A549 (cell line): Measurements from ENCODE around the gene B3GNT2. TPM values are rescaled to one million over a fixed set of nuclear protein-coding genes. Genes with fewer than 3 reads are reported as not detected.

ENCODE experiments used
- ATAC-seq, 2 experiments: fragments of 200-7000 bp in 1 of 2; fragments of >200 bp in 1 of 2; cut with Nextera tagmentation in 1 of 2; cut with Tn5 transposase in 1 of 2; 3 replicates each; pipeline versions ENCODE4 v1.8.0 to v1.9.1; 2018 to 2020; ENCODE audit warnings: mild to moderate bottlenecking in 1 of 2, moderate library complexity in 1 of 2
- CTCF ChIA-PET: fragments of 300-600 bp; sonication (Branson Sonifier 250); formaldehyde crosslinking; extraction: SDS; loops from one replicate; lab custom pipeline; 2021; ENCODE audit warnings: antibody characterized with exemption, inconsistent platforms; lab: Yijun Ruan, JAX
- POLR2A ChIA-PET: fragments of 350-600 bp; formaldehyde crosslinking; extraction: SDS; loops from one replicate; lab custom pipeline; 2021; ENCODE audit warnings: antibody characterized with exemption, inconsistent platforms; lab: Yijun Ruan, JAX
- DNase-seq, 2 experiments: peaks; one replicate each; pipeline versions ENCODE4 v3.0.0 to v3.0.0-alpha.2; 2011 to 2016; ENCODE audit warnings: low read depth in 1 of 2, low spot score in 1 of 2
- FAIRE-seq: peaks from 2 replicates; lab custom pipeline; 2011; peaks lifted over from hg19 to GRCh38; lab: Jason Lieb, UNC
- H3K27ac ChIP-seq, 2 experiments: fragments of >200 bp; sonication (Bioruptor Twin); formaldehyde crosslinking; 3 replicates each; pipeline ENCODE4 v1.5.1; 2016 to 2017
- H3K4me1 ChIP-seq: fragments of >200 bp; sonication (Bioruptor Twin); formaldehyde crosslinking; 3 replicates; pipeline ENCODE4 v1.6.1; 2016
- H3K4me2 ChIP-seq: fragments of >200 bp; sonication (Bioruptor Twin); formaldehyde crosslinking; 3 replicates; pipeline ENCODE4 v1.6.1; 2016
- H3K4me3 ChIP-seq: fragments of >200 bp; sonication (Bioruptor Twin); formaldehyde crosslinking; 3 replicates; pipeline ENCODE4 v1.5.1; 2016
- H3K9me3 ChIP-seq: fragments of >200 bp; sonication (Bioruptor Twin); formaldehyde crosslinking; 3 replicates; pipeline ENCODE4 v1.6.1; 2016
- ATOH8 ChIP-seq: fragments of 250-450 bp; sonication (Bioruptor Pico); IDR thresholded peaks from 2 replicates; pipeline ENCODE4 v1.5.0; 2020; ENCODE audit warnings: low read depth, mild to moderate bottlenecking, moderate library complexity
- BHLHE40 ChIP-seq: IDR thresholded peaks from 2 replicates; pipeline ENCODE4 v1.6.1; 2012; ENCODE audit warnings: low read depth, low read length, inconsistent platforms
- CBX8 ChIP-seq: fragments of 200-600 bp; sonication (generic); IDR thresholded peaks from 2 replicates; pipeline ENCODE4 v1.6.1; 2016
- CEBPB ChIP-seq, 2 experiments: fragments of >200 bp in 1 of 2; sonication (Bioruptor Twin) in 1 of 2; formaldehyde crosslinking in 1 of 2; IDR thresholded peaks; 2 replicates each; pipeline ENCODE4 v1.6.1; 2012 to 2016
- CHD4 ChIP-seq: fragments of 200-600 bp; sonication (generic); IDR thresholded peaks from 2 replicates; pipeline ENCODE4 v1.6.1; 2016; ENCODE audit warnings: antibody characterized with exemption, mild to moderate bottlenecking, borderline replicate concordance
- E2F6 ChIP-seq: IDR thresholded peaks from 2 replicates; pipeline ENCODE4 v1.6.1; 2012; ENCODE audit warnings: low read depth, borderline replicate concordance
- EP300 ChIP-seq, 2 experiments: fragments of >200 bp; sonication (Bioruptor Twin); formaldehyde crosslinking; IDR thresholded peaks; 2 replicates in 1 of 2; 3 replicates in 1 of 2; pipeline ENCODE4 v1.6.1; 2016 to 2017
- ESRRA ChIP-seq: fragments of 150-350 bp; IDR thresholded peaks from 2 replicates; pipeline ENCODE4 v1.6.1; 2014; ENCODE audit warnings: mild to moderate bottlenecking, low read length, borderline replicate concordance
- FOXS1 ChIP-seq: fragments of 250-450 bp; sonication (Bioruptor Pico); IDR thresholded peaks from 2 replicates; pipeline ENCODE4 v1.5.0; 2020; ENCODE audit warnings: mild to moderate bottlenecking, moderate library complexity
- JUN ChIP-seq, 2 experiments: fragments of >200 bp; sonication (Bioruptor Twin); formaldehyde crosslinking; IDR thresholded peaks; 2 replicates in 1 of 2; 3 replicates in 1 of 2; pipeline ENCODE4 v1.6.1; 2016 to 2017
- KDM5A ChIP-seq: fragments of 200-600 bp; sonication (generic); IDR thresholded peaks from 2 replicates; pipeline ENCODE4 v1.6.1; 2016; ENCODE audit warnings: antibody characterized with exemption, mild to moderate bottlenecking
- MAFK ChIP-seq: fragments of 450-650 bp; IDR thresholded peaks from 2 replicates; pipeline ENCODE4 v1.6.1; 2014; ENCODE audit not compliant: partially characterized antibody
- NPAS2 ChIP-seq: fragments of 250-450 bp; sonication (Bioruptor Pico); IDR thresholded peaks from 2 replicates; pipeline ENCODE4 v1.8.0; 2022; ENCODE audit warnings: mild to moderate bottlenecking, moderate library complexity, borderline replicate concordance
- PHF8 ChIP-seq: fragments of 200-600 bp; sonication (generic); IDR thresholded peaks from 2 replicates; pipeline ENCODE4 v1.6.1; 2016; ENCODE audit warnings: low read depth, mild to moderate bottlenecking, antibody characterized with exemption, moderate library complexity, borderline replicate concordance
- POLR2A ChIP-seq: IDR thresholded peaks from 2 replicates; pipeline ENCODE4 v1.6.1; 2012; ENCODE audit warnings: mild to moderate bottlenecking, low read length
- POLR2AphosphoS2 ChIP-seq: conservative IDR thresholded peaks from 2 replicates; pipeline ENCODE4 v1.6.1; 2012; ENCODE audit warnings: low read length, improper control_type of control experiment, inconsistent platforms
- SMC3 ChIP-seq: fragments of >200 bp; sonication (Bioruptor Twin); formaldehyde crosslinking; IDR thresholded peaks from 3 replicates; pipeline ENCODE4 v1.6.1; 2018; ENCODE audit warnings: inconsistent platforms
- SREBF2 ChIP-seq: fragments of 450-650 bp; IDR thresholded peaks from 2 replicates; pipeline ENCODE4 v1.6.1; 2014; ENCODE audit warnings: mild to moderate bottlenecking, moderate library complexity
- ZFP36 ChIP-seq: fragments of 450-650 bp; IDR thresholded peaks from 2 replicates; pipeline ENCODE4 v1.6.1; 2014; ENCODE audit warnings: borderline replicate concordance; ENCODE audit not compliant: partially characterized antibody
- ZNF302 ChIP-seq: fragments of 250-450 bp; sonication (Bioruptor Pico); IDR thresholded peaks from 2 replicates; pipeline ENCODE4 v1.9.0; 2021; ENCODE audit warnings: inconsistent platforms, mild to moderate bottlenecking, moderate library complexity
- ZSCAN20 ChIP-seq: fragments of 250-450 bp; sonication (Bioruptor Pico); IDR thresholded peaks from 2 replicates; pipeline ENCODE4 v1.8.0; 2022; ENCODE audit warnings: mild to moderate bottlenecking, moderate library complexity
- WGBS: methylation state at CpG from one replicate; pipeline ENCODE4 v1.1.6; 2017; ENCODE audit errors: missing lambda C conversion rate; 5-methylcytosine and 5-hydroxymethylcytosine counted together
- polyA plus RNA-seq, 4 experiments: library from polyadenylated mRNA; depleted of rRNA in 3 of 4; stranded (reverse); fragments of >200 nt; fragmentation: RNase III in 1 of 4; extraction: RNeasy Plus Mini Kit Qiagen cat#74134 plus additional on column Dnase treatment in 1 of 4; gene quantifications; 2 replicates in 3 of 4; 3 replicates in 1 of 4; pipeline ENCODE4 v1.2.3, GENCODE V29; 2011 to 2017

Gene B3GNT2
- polyA plus RNA-seq, 2 of the 4 experiments (the other 2 are of a cell fraction): 21.3 to 29.4 TPM

DNA sequence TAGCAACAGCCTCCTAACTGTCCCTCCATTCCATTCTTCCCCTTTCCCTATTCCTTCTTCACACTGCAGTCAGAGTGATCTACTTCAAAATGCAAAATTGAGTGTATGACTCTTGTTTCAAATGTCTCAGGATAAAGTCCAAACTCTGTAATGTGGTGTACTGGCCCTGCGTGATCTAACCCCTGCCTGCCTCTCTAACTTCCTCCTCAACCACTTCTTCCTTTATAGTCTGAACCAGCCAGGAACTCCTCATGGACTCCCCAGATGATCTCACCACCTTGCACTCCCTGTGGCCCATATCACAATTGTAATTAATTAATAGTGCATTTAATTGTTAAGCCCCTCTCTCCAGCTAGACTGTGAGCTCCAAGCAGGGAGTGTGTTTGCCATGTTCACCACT is 3.1 kb upstream of the B3GNT2 start:
- Histone ChIP-seq H3K9me3 (no peaks in the 10 kb centered on the region), H3K4me3 (no peak overlapping the region), H3K4me1 (peaks cover 8% of the 10 kb centered on the region), H3K27ac (no peak overlapping the region), H3K4me2 (no peak overlapping the region)
- no peak for TF ChIP-seq NPAS2 (CRISPR knock-in tag)
- no peak for TF ChIP-seq PHF8
- TF ChIP-seq SREBF2: no peak
- WGBS: 79% methylated on average over 1 of the region's 1 CpG
- ChIA-PET CTCF (no interaction called here), POLR2A (no interaction called here)
- ATAC-seq: no peak
- no peak for FAIRE-seq
- DNase-seq: no peak

DNA sequence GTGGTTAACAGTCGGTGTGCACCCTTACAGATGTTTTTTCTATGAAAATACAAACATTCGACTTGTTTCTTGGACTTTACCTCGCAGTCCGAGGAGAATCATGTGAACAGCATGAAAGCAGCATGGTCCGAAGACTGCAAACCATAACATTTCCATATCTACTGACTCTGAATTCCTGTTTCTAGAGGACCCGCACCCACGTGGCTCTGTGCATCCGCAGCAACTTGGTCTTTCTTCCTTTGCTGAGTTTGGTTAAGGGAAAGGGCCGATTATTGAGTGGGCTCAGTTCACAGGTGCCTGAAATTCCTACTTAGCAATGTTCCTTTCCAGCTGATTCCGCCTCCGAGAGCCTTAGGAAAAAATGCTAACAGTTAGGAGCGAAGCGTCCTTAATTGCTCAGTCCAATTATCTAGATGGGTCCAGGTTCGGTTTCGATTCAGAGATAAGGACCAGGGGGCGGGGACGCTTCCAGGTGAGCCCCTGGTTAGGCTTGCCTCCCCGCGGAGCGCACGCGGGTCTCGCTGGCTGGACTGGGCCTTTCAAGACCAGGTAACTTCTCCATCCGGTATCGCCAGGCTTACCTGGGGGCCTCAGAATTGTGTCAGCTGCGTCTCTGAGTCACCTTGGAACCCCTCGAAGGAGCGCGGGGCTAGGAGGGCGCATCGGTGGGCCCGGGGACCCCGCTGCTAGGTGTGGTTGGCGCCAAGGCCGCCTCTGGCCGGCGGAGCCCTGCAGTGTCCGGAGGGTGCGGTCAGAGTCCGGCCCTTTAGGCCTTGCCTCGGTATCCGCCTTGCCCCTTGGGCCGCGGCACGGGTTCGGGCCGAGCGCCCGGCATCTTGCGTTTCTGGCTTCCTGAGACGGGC is 1.1 kb upstream of the B3GNT2 start:
- Histone ChIP-seq H3K27ac (peak overlapping the region; percentile 90 to 98), H3K4me1 (peaks cover 27% of the 10 kb centered on the region), H3K4me2 (peak overlapping the region; percentile 99), H3K4me3 (peak overlapping the region; percentile 83), H3K9me3 (no peaks in the 10 kb centered on the region)
- DNase-seq: no peak
- no peak for ATAC-seq
- ChIA-PET CTCF (interaction anchor here (0.5 kb wide), 1 partner anchor 61 kb away, joined by 3 read pairs; no protein-coding TSS in a partner anchor), POLR2A (no interaction called here)
- TF ChIP-seq E2F6: no peak
- no peak for TF ChIP-seq BHLHE40
- TF ChIP-seq ZNF302 (CRISPR knock-in tag): no peak
- TF ChIP-seq CBX8: no peak
- 88% methylated on average over 38 of the region's 51 CpGs for WGBS
- FAIRE-seq: no peak

- ATAC-seq (peak; percentile 76 to 84), DNase-seq (peak; percentile 52 to 65), FAIRE-seq (no peak)
- WGBS: 1% methylated on average over 23 of the region's 63 CpGs
- Histone ChIP-seq H3K4me2 (peak overlapping the region; percentile 99), H3K9me3 (no peaks in the 10 kb centered on the region), H3K4me1 (peaks cover 30% of the 10 kb centered on the region), H3K27ac (peak overlapping the region; percentile 90 to 98), H3K4me3 (peak overlapping the region; percentile 83)
- ChIA-PET CTCF (interaction anchor here (0.6 kb wide), 1 partner anchor 30 kb away, joined by 3 read pairs; no protein-coding TSS in a partner anchor), POLR2A (interaction anchor here (0.9 kb wide), 1 partner anchor 36 kb away, joined by 4 read pairs; no protein-coding TSS in a partner anchor)
- TF ChIP-seq BHLHE40 (no peak), ATOH8 (no peak), KDM5A (peak; percentile 34; the same call in 1 of the 2 replicates), ZNF302 (CRISPR knock-in tag) (no peak), POLR2A (peak; percentile 14; the same call in 1 of the 2 replicates), FOXS1 (CRISPR knock-in tag) (no peak), PHF8 (peak; percentile 68), ZFP36 (no peak)
Measured at GRCh38 chr2:62196278-62196901, 475 bp downstream of the B3GNT2 start.

DNA sequence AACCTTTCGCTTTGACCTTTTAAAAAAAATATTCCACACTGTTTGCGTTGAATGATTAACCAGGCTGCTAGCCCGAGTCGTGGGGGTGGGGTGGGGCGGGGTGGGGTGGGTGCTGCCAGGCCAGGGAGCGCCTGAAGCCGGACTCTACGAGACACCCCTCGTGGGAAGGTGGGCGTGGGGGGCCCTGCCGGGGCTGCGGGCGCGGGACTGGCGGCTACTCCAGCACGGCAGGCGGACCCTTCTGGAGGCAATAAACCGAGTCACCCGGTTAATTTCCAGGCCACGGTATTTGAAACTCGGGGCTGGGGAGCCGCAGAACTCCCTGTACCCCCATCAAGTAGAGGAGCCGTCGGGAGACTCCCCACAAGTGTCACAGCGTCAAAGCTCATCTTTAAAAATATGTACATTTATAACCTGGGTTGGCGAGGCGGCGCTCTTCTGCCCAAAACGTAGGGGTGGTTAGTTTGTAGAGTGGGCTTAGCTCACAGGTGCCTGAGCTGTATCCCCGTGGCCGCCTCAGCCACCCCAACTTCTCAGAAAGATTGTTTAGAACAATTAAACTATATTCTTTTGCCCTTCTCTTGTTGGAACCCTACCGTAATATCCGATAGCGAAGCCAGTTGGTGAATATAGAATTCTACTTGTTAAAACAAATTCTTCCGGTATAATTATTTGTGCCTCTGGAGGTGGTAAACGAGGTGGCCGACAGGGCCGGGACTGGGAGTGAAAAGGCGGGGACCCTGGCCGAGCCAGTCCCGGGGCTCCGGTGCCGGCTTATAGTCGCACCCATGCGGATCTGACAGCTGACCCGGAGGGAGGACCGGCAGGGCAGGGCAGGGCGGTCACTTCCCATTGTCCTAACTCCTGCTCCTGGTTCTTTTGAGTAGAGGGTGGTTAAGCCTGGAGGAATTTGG is 1.4 kb downstream of the B3GNT2 start:
- H3K27ac ChIP-seq: peak overlapping the region; percentile 90 to 98
- H3K4me1 ChIP-seq: peaks cover 30% of the 10 kb centered on the region
- ChIA-PET POLR2A (no interaction called here), CTCF (interaction anchor here (0.6 to 1.4 kb wide), 5 partner anchors 18 to 245 kb away, joined by 3 read pairs; no protein-coding TSS in a partner anchor)
- ATAC-seq (peak; percentile 15 to 42), DNase-seq (peak in 1 of 2 experiments; percentile 41), FAIRE-seq (no peak)
- peak overlapping the region; percentile 83 for H3K4me3 ChIP-seq
- no peaks in the 10 kb centered on the region for H3K9me3 ChIP-seq
- WGBS: 3% methylated on average over 48 of the region's 48 CpGs
- peak overlapping the region; percentile 99 for H3K4me2 ChIP-seq
- TF ChIP-seq CHD4: no peak
- no peak for TF ChIP-seq MAFK
- TF ChIP-seq EP300 (IDR thresholded peaks at IDR 0.05): no peak
- TF ChIP-seq PHF8: no peak
- no peak for TF ChIP-seq ESRRA
- TF ChIP-seq ZSCAN20 (CRISPR knock-in tag): no peak
- TF ChIP-seq ZFP36: no peak
- TF ChIP-seq E2F6: 0 out of 2 replicates have a peak, but pooled peaks have one; percentile 25
- TF ChIP-seq SMC3: 0 out of 3 replicates have a peak, but pooled peaks have one; percentile 9
- TF ChIP-seq POLR2AphosphoS2: no peak
- TF ChIP-seq NPAS2 (CRISPR knock-in tag): no peak
- TF ChIP-seq JUN (IDR thresholded peaks at IDR 0.05): no peak
- no peak for TF ChIP-seq CEBPB (IDR thresholded peaks at IDR 0.05)
